Measurements from ENCODE around the gene OR52W1. TPM values are rescaled to one million over a fixed set of nuclear protein-coding genes. Genes with fewer than 3 reads are reported as not detected.

The OR52W1 gene
- total and polyA plus RNA-seq, 2 donors (not counting 1 experiment from before 2014, with no cell fraction given) = not detected

- no peak overlapping the region for H3K4me3 Mint-ChIP-seq
- no peak overlapping the region for H3K4me2 ChIP-seq (replicated peaks; ENCODE audit: low read depth, low read length, poor library complexity, severe bottlenecking)
- intact Hi-C loops (cut with micrococcal nuclease) = no loop called here
- CTCF ChIA-PET = no interaction called here
- H2AFZ ChIP-seq (ENCODE audit: insufficient read depth, low read depth, low read length, poor library complexity, severe bottlenecking) = no peak overlapping the region
- no peaks in the 10 kb centered on the region for H3K27me3 Mint-ChIP-seq
- no peaks in the 10 kb centered on the region for H3K27me3 ChIP-seq (replicated peaks in 1 of 4; ENCODE audit: control extremely low read depth in 1 of 4, control insufficient read depth in 3 of 4, insufficient read depth in 4 of 4, low read length in 3 of 4)
- peaks cover 9% of the 10 kb centered on the region for H3K4me1 Mint-ChIP-seq
- no peak overlapping the region for H3K27ac ChIP-seq (ENCODE audit: low read length in 2 of 2)
- no peaks in the 10 kb centered on the region for H3K79me2 ChIP-seq (ENCODE audit: control insufficient read depth, insufficient read depth, low read length)
- ATAC-seq (ENCODE audit: low read depth) = no peak
- no peaks in the 10 kb centered on the region for H3K36me3 ChIP-seq (replicated peaks in 1 of 2; ENCODE audit: control extremely low read depth in 1 of 2, control insufficient read depth in 1 of 2, extremely low read depth in 1 of 2, insufficient read depth in 2 of 2, low read length in 1 of 2)
- no peak overlapping the region for H3K9ac ChIP-seq (ENCODE audit: low read length)
- no peaks in the 10 kb centered on the region for H3K9me3 Mint-ChIP-seq (ENCODE audit: insufficient read depth)
- no peaks in the 10 kb centered on the region for H3K9me3 ChIP-seq (ENCODE audit: control extremely low read depth in 1 of 3, control insufficient read depth in 2 of 3, insufficient read depth in 1 of 3, low read length in 2 of 3)
- H3K4me1 ChIP-seq (ENCODE audit: control insufficient read depth in 2 of 2, insufficient read depth in 2 of 2, low read length in 2 of 2) = peaks cover 0 to 3% of the 10 kb centered on the region in 2 donors
- 100% methylated on average over 1 of the region's 1 CpG for WGBS (ENCODE audit: insufficient coverage)
- H3K4me3 ChIP-seq (ENCODE audit: control extremely low read depth in 1 of 5, extremely low read depth in 1 of 5, insufficient read depth in 1 of 5, low read depth in 2 of 5, low read length in 4 of 5) = no peak overlapping the region
- DNase-seq = no peak
- no peaks in the 10 kb centered on the region for H4K20me1 ChIP-seq (ENCODE audit: control insufficient read depth, insufficient read depth, low read length, poor library complexity, severe bottlenecking)
- no peak for TF ChIP-seq CTCF (IDR thresholded peaks at IDR 0.05)
- TF ChIP-seq EZH2 (IDR thresholded peaks at IDR 0.05; ENCODE audit: borderline replicate concordance, insufficient read depth, low read depth, low read length, poor library complexity, severe bottlenecking) = no peak
- no peak overlapping the region for H3K27ac Mint-ChIP-seq
- POLR2A ChIA-PET = no interaction called here
Measured at GRCh38 chr11:6202041-6202440, 3.0 kb downstream of the OR52W1 start.

DNA sequence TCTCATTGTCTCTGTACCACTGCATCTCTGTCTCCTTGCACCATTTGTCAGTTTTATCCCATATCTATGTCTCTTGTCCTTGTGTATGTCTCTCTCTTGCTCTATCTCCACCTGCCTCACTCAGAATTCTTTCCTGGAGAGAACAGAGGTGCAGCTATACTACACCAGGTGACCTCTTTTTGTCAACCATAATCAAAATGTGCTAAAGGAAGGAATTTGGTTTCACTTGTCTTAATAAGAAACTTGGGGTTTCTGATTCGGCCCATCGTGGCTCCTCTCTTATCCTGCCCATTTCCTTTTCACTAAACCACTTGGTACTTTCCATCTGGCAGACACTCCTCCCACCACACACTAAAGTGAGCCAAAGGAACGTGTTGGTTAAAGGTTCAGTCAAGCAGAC is 4.3 kb downstream of the OR52W1 start:
- Histone ChIP-seq H3K27ac (ENCODE audit: low read length in 2 of 2) (no peak overlapping the region), H4K20me1 (ENCODE audit: control insufficient read depth, insufficient read depth, low read length, poor library complexity, severe bottlenecking) (no peaks in the 10 kb centered on the region), H3K9me3 (ENCODE audit: control extremely low read depth in 1 of 3, control insufficient read depth in 2 of 3, insufficient read depth in 1 of 3, low read length in 2 of 3) (no peaks in the 10 kb centered on the region), H2AFZ (ENCODE audit: insufficient read depth, low read depth, low read length, poor library complexity, severe bottlenecking) (no peak overlapping the region), H3K9ac (ENCODE audit: low read length) (no peak overlapping the region), H3K4me2 (replicated peaks; ENCODE audit: low read depth, low read length, poor library complexity, severe bottlenecking) (no peak overlapping the region), H3K36me3 (replicated peaks in 1 of 2; ENCODE audit: control extremely low read depth in 1 of 2, control insufficient read depth in 1 of 2, extremely low read depth in 1 of 2, insufficient read depth in 2 of 2, low read length in 1 of 2) (peaks cover 0 to 4% of the 10 kb centered on the region in 2 experiments), H3K79me2 (ENCODE audit: control insufficient read depth, insufficient read depth, low read length) (no peaks in the 10 kb centered on the region), H3K4me1 (ENCODE audit: control insufficient read depth in 2 of 2, insufficient read depth in 2 of 2, low read length in 2 of 2) (peaks cover 0 to 3% of the 10 kb centered on the region in 2 donors), H3K4me3 (ENCODE audit: control extremely low read depth in 1 of 5, extremely low read depth in 1 of 5, insufficient read depth in 1 of 5, low read depth in 2 of 5, low read length in 4 of 5) (no peak overlapping the region), H3K27me3 (replicated peaks in 1 of 4; ENCODE audit: control extremely low read depth in 1 of 4, control insufficient read depth in 3 of 4, insufficient read depth in 4 of 4, low read length in 3 of 4) (no peaks in the 10 kb centered on the region)
- no peak for DNase-seq
- no peaks in the 10 kb centered on the region for H3K9me3 Mint-ChIP-seq (ENCODE audit: insufficient read depth)
- intact Hi-C loops (cut with micrococcal nuclease) = no loop called here
- ATAC-seq (ENCODE audit: low read depth) = no peak
- no peak overlapping the region for H3K4me3 Mint-ChIP-seq
- WGBS (ENCODE audit: insufficient coverage) = no CpG with 5 or more reads among the region's 3 CpGs
- no peak overlapping the region for H3K27ac Mint-ChIP-seq
- CTCF ChIA-PET = no interaction called here
- no peaks in the 10 kb centered on the region for H3K27me3 Mint-ChIP-seq
- TF ChIP-seq CTCF (IDR thresholded peaks at IDR 0.05) (no peak), EZH2 (IDR thresholded peaks at IDR 0.05; ENCODE audit: borderline replicate concordance, insufficient read depth, low read depth, low read length, poor library complexity, severe bottlenecking) (no peak)
- POLR2A ChIA-PET = no interaction called here
- peaks cover 9% of the 10 kb centered on the region for H3K4me1 Mint-ChIP-seq
